Fibroblast of pulmonary artery (primary cell): ENCODE measurements around the gene ZNF611.
"Not testable (repeated sequence)": the region's sequence is repeated elsewhere in the genome, so short reads cannot be mapped to it uniquely, and the experiment has no call there.

Source experiments
- DNase-seq: peaks from one replicate; pipeline ENCODE4 v3.0.0-alpha.2; 2010; ENCODE audit warnings: low read depth
- H3K4me3 ChIP-seq: replicated peaks from 2 replicates; pipeline ENCODE4 v1.5.1; 2011; ENCODE audit warnings: low read depth, mild to moderate bottlenecking, control low read depth, low read length, moderate library complexity
- TF ChIP-seq, protein P1 (sequence below): IDR thresholded peaks from 2 replicates; pipeline ENCODE4 v1.5.1; 2011; ENCODE audit warnings: mild to moderate bottlenecking, control low read depth, low read length, inconsistent platforms; ENCODE audit errors: missing control alignments

ZNF611 gene

DNA sequence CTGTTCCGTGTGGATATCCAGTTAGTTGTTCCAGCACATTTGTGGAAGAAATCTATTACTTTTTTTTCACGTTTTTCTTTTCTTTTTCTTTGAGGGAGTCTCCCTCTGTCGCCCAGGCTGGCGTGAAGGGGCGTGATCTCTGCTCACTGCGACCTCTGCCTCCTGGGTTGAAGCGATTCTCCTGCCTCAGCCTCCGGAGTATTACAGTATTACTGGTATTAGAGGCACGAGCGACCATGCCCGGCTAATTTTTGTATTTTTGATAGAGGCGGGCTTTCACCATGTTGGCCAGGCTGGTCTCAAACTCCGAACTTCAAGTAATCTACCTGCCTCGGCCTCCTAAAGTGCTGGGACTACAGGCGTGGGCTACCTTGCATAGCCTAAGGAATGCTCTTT is 43.6 kb downstream of the ZNF611 start:
- H3K4me3 ChIP-seq, result peak overlapping the region; percentile 88
- TF ChIP-seq, protein P1, sequence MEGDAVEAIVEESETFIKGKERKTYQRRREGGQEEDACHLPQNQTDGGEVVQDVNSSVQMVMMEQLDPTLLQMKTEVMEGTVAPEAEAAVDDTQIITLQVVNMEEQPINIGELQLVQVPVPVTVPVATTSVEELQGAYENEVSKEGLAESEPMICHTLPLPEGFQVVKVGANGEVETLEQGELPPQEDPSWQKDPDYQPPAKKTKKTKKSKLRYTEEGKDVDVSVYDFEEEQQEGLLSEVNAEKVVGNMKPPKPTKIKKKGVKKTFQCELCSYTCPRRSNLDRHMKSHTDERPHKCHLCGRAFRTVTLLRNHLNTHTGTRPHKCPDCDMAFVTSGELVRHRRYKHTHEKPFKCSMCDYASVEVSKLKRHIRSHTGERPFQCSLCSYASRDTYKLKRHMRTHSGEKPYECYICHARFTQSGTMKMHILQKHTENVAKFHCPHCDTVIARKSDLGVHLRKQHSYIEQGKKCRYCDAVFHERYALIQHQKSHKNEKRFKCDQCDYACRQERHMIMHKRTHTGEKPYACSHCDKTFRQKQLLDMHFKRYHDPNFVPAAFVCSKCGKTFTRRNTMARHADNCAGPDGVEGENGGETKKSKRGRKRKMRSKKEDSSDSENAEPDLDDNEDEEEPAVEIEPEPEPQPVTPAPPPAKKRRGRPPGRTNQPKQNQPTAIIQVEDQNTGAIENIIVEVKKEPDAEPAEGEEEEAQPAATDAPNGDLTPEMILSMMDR, result no peak
- DNase-seq, result no peak

DNA sequence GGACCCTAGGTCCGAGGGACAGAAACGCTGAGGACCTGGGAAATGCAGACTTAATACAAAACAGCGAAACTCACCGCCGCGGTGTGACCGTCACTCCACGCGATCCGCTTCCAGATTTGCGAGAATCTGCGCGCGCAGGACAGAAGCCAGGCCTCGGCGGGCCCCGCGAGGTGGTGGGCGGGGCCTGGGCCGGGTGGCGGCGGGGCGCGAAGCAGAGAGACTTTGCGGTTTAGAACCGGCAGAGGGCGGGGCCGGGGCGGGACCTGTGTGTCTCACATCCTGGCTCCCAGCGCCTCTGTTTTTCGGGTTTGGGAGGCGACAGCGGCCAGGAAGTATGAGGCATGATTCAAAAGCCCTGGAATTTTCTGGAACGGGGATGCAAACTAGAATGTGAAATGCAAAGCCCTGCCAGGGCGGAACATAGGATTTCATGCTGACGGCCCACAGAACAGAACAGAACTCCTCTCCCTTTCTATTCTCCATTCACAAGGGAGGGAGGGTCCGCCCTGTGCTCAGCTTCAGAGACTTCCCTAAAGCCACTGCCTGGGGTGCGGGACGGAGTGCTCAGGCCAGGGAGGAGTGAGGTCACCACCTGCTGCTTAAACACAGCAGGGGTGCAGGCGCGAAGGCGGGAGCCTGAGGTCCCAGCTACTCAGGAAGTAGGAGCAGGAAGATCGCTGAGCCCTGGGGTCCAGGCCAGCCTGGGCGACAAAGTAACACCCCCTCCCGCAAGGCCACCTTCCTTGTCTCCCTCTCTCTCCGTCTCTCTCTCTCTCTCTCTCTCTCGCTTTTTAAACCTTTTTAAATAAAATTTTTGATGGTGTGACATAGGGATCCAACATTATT is 44.3 kb downstream of the ZNF611 start:
- peak; percentile 94 for DNase-seq
- TF ChIP-seq, protein P1, result peak; percentile 4
- H3K4me3 ChIP-seq, result peak overlapping the region; percentile 88

DNA sequence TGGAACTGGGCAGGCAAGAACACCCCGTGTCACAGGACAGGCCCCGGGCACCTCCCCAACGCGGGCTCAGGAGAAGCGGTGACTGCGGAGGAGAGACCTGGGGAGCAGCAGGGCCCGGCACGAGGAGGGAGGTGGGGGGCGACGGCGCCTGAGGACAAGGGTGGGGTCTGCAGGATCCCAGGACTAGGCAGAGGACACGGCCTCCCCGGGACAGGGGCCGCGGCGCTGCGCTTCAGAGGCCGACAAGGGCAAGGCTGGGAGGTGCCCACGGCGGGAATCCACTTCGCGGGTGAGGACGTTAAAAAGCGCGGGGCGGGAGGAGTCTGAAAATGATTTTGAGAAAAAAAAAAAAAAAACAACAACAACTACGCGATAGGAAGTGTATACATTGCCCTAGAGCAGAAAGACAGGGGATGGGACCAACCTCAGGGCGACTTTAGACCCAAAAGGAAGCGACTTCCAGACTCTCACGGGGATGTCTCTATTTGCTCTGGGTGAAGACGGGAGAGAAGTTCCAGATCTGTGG is 44.9 kb downstream of the ZNF611 start:
- no peak for DNase-seq
- peak overlapping the region; percentile 88 for H3K4me3 ChIP-seq
- TF ChIP-seq, protein P1, result no peak

DNA sequence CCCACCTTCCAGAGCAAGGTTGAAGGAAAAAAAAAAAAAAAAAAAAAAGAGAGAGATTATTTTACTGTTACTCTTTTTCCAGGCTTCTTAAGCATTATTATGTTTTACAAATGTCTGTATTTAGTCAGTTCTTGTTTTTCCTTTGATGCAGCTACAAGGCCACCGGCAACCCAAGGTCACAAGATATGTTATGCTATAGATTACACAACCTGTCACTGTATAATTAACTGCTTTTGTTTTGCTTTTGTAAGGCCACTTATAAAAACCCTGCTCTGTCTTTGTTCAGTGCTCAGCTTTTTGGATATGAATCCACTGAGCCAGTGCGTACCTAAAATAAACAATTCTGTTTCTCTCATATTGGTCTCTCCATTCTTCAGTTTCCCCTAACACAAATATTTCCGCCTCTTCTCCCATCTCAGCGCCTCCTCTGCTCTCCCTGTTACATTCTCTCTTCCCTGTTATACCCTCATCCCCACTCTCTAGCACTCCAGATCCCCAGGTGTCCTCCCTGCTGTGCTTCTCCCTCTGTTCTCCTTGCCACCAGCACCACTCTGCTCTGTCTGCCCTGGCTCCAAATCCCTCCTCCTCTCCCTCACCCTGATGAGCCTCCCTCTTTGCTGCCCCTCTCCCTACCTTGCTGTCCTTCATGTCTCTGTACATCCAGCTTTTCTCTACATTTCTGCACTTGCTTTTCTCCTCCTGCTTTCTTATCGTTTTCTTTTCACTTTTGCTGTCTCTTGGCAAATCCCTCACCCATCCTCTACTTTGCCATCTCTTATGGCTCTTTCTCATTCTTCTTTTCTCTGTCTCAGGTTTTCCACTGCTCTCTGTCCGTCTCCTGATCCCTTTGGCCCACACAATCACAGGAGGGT is 45.7 kb downstream of the ZNF611 start:
- H3K4me3 ChIP-seq, result peak overlapping the region; percentile 88
- DNase-seq, result not testable (repeated sequence)

DNA sequence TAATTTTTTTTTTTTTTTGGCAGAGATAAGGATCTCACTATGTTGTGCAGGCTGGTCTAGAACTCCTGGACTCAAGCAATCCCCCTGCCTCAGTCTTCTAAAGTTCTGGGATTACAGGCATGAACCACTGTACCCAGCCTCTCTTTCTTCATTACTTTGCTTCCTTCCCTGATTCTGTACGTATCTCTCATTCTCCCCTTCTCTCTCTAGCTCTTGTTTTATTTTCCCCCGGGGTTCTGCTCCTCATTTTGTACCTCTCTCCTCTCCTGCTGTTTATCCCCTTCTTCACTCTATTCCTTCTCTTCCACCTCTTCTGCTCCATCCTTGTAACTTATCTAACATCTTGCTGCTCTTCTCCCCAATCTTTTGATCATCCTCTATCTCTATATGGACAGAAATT is 46.5 kb downstream of the ZNF611 start:
- TF ChIP-seq, protein P1, result no peak
- no peak for DNase-seq
- no peak overlapping the region for H3K4me3 ChIP-seq

DNA sequence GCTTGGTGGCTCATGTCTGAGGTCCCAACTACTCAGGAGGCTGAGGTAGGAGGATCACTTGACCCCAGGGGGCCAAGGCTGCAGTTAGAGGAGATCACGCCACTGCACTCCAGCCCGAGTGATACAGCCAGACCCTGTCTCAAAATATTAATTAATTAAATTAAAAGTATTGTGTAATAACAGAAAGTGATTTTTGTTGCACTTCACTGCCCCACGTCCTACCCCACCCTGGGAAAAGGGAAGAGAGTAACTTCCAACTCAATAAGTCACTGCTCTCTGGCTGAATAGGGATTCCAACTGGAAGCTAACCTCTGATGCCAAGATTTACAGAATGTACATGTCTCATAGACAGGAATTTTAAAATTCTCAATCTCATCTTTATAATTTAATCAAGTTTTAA is 47.2 kb downstream of the ZNF611 start:
- no peak overlapping the region for H3K4me3 ChIP-seq
- TF ChIP-seq, protein P1, result no peak
- no peak for DNase-seq

DNA sequence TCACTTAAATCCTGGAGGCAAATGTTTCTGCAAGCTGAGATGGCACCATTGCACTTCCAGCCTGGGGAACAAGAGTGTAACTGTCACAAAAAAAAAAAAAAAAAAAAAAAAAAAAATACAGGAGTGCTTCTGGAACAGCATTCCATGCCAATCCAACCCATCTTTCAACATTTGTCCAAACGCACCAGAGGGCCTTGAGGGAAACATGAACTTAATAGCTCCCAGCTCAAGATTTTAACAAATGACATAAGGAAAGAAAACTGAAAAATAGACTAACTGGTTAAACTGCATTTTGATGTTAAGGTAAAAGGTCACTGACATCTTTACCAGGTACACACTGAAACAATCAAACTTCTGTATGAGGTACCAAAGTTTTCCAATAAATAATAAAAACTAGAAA is 49.0 kb downstream of the ZNF611 start:
- H3K4me3 ChIP-seq, result no peak overlapping the region
- no peak for DNase-seq
- TF ChIP-seq, protein P1, result no peak

DNA sequence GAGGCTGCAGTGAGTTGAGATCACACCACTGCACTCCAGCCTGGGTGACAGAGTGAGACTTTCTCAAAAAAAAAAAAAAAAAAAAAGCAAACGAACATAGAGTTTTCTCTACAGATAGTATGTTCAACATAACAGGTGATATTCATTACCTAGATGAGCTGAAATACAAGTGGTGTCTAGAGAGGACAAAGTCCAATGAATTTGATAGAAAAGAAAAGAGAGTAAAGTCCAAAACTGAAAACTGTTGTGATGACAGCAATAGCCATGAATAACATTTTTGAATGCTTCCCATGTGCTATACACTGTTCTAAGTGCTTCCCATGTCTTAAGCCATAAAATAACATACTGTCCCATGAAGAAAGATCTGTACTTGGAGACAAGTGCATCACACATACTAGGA is 53.6 kb downstream of the ZNF611 start:
- not testable (repeated sequence) for DNase-seq, H3K4me3 ChIP-seq
